NCI-H2227 (cell line): ENCODE data around the gene PDZD4.

Experiments
- DNase-seq: peaks from one replicate; lab custom pipeline; 2025; ENCODE audit not compliant: unreplicated experiment; lab: John Stamatoyannopoulos, UW

PDZD4 gene

DNA sequence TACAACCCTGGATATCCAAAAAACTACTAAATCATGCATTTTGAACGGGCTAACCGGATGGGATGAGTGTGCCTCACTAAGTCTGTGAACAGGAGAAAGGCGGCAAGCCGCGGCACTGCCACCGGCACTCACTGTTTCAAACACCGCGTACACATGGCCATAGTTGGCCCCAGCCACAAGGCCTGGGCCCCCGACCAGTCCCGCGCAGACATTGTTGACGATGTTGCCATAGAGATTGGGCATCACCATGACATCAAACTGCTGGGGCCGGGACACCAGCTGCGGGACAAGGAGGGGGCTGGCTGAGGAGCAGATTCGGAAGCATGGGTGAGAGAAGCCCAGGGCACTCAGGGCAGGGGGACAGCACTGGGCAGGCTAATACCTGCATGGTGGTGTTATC lies 43.7 kb downstream of the PDZD4 start:
- no peak for DNase-seq

DNA sequence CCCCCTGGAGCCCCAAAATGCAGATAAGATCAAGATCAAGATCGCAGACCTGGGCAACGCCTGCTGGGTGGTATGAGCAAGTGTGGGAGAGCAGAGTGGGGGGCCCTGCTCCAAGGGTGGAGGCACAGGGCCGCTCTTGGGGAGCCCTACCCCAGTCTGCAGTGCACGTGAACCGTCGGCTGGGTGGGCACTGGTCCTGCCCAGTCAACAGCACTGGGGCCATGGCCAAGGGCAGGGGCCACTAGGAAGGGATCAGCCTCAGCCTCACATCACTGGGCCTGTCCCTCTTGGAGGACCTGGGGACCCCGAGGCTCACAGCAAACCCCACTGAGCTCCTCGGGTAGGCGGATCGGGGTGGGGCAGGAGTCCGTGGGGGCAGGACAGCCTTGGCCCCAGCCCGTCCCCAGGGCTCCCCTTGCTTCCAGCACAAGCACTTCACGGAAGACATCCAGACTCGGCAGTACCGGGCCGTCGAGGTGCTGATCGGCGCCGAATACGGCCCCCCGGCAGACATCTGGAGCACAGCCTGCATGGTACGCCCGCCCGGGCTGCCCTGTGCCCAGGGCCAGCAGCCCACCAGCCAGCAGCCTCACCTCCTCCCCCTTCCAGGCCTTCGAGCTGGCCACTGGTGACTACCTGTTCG lies 45.9 kb downstream of the PDZD4 start:
- DNase-seq: no peak

DNA sequence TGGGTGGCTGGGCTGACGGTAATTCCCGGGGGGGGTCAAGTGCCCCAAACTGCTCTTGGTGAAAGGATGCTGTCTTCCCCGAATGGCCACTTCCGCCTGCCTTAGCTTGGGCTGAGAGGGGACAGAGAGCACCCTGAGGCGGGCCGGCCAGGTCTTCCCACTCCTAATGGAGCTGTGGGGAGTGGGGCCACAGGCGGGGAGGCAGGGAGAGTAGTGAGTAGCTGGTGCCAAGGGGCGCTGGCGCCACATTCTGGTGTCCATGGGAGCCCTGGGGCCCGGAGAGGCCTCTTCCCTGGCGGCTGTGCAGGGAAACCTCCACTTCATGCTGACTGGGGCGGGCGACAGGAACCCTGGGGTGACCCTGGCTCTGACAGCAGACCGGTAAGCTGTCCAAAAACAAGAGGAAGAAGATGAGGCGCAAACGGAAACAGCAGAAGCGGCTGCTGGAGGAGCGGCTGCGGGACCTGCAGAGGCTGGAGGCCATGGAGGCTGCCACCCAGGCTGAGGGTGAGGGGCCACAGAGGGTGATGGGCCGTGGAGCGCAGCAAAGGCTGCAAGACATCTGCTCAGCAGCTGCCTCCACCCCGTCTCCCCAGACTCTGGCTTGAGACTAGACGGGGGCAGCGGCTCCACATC lies 46.8 kb downstream of the PDZD4 start:
- DNase-seq: no peak

DNA sequence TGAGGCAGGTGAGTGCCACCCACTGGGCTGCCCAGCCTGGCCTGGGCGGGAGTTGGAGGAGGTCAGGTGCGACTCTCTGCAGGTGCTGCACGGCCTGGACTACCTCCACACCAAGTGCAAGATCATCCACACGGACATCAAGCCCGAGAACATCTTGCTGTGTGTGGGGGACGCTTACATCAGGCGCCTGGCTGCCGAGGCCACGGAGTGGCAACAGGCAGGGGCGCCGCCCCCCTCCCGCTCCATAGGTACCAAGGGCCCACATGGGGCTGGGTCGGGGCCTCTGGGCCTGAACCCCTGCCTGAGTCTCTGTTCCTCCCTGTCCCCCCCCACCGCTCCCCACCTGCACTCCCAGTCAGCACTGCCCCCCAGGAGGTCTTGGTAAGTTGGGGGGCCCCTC lies 47.5 kb downstream of the PDZD4 start:
- no peak for DNase-seq

DNA sequence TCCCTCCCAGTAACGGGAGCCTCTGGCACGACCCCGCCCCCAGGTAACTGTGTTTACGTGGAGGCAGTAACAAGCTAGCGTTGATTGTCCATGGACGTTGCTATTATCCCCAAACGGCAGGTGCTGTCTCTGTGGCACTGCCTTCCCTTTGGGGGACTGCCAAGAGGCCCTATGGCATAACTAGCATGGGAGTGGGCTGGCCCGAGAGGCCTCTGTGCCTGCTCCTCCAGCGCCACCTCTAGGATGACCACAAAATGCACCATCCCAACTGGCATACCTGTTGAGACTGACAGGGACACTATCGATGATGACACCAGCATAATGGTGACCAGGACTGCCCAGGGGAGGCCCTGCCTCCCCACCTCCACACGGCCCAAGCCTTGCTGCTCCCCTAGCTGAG lies 48.0 kb downstream of the PDZD4 start:
- DNase-seq: peak; percentile 27

DNA sequence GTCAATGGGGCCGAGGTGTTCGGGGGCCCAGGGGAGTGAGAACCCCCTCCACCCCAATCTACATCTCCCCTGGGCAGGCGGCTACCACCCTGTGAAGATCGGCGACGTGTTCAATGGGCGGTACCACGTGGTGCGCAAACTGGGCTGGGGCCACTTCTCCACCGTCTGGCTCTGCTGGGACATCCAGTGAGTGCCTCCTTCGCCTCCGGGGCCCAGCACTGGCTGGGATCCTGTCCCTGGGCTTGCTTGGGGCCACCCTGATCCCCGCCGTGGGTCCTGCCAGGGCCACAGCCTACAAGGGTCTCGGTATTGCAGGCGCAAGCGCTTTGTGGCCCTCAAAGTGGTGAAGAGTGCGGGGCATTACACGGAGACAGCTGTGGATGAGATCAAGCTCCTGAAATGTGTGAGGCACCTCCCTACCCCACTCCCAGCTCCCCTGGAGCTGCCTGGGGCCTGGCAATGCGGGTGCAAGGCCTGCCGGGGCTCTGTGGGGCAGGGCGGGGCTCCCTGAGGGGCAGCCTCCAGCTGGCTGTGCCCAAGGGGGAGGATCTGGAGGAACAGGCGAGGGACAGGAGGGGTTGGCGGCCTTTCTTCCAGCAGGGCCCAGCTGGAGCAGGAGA lies 48.8 kb downstream of the PDZD4 start:
- DNase-seq: no peak

DNA sequence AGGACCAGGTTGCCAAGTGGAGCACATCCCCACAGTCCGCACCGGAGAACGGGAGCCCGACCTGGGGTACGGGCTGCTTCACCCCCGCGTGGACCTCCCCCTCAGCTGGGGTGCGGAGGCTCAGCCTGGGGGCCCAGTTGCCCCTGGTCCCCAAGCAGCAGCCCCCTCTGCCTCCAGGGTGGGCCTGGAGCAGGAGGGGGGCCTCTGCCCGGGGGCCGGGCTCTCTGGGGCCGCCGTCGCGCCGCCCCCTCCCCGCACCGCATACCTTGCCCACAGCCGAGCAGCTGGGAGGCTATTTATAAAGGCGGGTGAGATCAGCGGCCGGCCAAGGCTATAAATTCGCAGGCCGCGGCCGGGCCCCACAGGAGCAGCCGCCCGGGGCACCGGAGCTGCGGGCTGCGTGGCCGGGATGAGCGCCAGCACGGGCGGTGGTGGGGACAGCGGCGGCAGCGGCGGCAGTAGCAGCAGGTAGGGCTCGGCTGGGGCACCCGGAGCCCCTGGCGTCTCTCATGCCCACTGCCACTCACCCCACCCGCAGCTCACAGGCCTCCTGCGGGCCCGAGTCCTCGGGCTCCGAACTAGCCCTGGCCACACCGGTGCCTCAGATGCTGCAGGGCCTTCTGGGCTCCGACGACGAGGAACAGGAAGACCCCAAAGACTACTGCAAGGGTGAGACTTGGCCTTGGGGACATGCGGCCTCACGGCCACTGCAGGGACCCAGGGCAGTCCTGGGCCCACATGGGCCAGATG lies 49.5 kb downstream of the PDZD4 start, which contains the start of gene SRPK3:
TSS of gene SRPK3 (plus strand) at position 364 of the 750 bp plus-strand sequence. CDS start at position 410, 46 bp downstream.
- peak; percentile 32 for DNase-seq

DNA sequence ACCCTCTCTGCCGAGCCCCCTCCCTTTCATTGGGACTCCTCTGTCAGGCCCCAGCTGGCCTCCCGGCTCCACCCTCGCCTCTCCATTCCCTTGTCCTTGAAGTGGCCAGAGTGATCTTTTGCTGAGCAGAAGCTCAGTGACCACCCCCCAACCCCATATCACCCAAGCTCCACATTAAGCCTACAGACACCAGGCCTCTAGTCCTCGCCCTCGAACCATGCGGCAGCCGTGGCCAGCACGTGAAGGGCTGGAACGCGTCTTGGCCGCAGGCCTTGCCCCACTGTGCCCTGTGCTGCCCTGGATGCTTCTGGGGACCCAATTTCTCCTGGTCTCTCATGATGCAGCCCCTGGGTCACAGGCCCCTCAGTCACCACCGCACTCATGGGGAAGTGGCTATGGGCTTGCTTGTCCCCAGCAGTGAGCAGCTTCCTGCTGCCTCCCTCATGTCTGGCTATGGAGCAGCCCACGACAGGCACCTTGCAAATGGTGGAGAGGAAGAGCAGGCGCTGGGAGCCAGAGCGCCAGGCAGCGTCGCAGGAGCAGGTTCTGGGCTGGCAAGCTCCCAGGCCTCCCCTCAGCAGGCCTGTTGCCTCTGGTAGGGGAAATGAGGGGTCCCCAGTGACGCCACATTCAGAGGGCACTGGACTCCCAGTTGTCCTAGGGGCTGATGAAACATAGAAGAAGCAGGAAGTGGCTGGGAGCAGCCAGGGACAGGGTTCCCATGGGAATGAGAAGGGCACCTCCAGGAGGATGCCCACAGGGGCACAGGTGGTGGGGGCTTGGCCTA lies 50.3 kb downstream of the PDZD4 start:
- DNase-seq: no peak

DNA sequence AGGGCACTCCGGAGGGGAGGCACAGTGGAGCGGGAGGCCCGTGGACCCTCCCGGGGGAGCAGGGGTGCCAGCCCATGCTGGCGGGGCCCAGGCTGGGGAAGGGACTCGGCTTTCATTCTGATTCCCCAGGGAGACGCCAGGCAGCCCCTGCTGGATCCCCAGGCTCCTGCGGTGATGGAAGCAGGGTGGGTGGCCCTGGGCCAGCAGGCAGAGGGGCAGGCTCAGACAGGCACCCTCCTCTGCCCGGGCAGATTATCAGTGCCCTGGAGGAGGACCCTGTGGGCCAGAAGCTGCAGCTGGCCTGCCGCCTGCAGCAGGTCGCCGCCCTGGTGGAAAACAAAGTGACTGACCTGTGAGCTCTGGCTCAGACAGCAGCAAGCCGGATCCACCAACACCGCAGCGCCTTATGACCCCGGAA lies 51.7 kb downstream of the PDZD4 start:
- DNase-seq: no peak

DNA sequence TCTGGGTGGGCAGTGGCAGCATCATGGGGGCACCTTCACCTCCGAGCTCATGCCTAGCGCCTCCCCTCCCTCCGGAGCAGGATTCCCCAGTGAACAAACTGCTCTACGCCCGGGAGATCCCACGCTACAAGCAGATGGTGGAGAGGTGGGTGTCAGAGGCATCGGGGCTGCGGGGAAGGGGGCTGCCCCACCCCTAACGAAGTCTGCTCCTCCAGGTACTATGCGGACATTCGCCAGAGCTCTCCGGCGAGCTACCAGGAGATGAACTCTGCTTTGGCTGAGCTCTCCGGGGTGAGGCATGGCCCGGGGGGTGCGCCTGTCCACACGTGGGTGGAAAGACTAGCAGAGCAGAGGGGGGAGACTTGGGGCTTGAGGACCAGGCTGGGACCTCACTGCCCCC lies 52.2 kb downstream of the PDZD4 start:
- DNase-seq: no peak

DNA sequence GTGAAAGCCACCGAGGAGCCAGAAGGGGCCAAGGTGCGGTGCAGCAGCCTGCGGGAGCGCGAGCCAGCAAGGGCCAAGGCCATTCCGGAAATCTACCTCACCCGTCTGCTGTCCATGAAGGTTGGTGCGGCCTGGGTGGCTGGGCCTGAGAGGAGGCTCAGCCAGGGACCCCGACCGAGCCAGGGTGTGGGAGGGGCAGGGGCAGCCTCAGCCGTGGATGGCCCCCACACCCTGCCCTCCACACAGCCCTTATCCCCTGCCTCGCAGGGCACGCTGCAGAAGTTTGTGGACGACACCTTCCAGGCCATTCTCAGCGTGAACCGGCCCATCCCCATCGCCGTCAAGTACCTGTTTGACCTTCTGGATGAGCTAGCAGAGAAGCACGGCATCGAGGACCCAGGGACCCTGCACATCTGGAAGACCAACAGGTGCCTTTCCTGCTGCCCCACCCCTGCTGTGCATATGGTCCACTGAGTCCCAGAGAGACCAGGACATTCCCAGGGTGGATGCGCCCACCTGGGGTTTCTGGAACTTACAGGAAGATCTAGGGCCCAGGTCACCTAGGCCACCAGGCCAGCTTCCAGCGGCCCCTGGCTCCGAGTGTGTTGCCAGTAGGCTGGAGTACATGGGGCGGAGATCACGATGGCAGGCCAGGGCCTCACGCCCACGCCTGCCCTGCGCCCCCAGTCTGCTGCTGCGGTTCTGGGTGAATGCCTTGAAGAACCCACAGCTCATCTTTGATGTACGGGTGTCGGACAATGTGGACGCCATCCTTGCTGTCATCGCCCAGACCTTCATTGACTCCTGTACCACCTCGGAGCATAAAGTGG lies 52.9 kb downstream of the PDZD4 start:
- no peak for DNase-seq

DNA sequence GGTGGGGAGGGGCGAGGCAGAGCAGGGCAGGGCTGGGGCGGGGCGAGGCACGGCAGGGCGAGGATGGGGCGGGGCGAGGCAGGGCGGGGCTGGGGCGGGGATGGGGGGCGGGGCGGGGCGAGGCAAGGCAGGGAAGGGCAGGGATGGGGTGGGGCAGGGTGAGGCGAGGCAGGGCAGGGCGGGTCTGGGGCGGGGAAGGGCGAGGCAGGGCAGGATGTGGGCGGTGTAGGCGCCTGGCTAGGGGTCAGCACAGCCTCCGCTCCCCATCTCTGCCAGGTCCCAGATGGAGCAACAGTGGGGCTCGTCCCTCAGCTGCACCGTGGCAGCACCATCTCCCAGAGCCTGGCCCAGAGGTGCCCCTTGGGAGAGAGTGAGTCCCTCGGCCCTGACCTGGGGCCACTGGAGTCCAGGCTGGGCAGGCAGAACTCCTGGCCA lies 53.7 kb downstream of the PDZD4 start:
- no peak for DNase-seq

DNA sequence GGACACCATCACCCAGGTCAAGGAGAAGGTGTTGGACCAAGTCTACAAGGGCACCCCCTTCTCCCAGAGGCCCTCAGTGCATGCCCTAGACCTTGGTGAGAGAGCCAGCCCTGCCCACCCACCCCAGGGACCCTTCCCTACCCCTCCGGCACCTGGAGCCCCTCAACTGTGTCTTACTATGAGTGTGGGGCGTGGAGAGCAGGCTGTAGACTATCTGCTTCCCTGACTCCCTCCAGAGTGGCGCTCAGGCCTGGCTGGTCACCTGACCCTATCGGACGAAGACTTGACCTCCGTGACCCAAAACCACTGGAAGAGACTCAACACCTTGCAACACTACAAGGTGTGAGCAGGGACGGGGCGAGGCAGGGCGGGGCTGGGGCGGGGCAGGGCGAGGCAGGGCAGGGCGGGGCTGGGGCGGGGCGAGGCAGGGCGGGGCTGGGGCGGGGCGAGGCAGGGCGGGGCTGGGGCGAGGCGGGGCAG lies 54.2 kb downstream of the PDZD4 start:
- DNase-seq: no peak

DNA sequence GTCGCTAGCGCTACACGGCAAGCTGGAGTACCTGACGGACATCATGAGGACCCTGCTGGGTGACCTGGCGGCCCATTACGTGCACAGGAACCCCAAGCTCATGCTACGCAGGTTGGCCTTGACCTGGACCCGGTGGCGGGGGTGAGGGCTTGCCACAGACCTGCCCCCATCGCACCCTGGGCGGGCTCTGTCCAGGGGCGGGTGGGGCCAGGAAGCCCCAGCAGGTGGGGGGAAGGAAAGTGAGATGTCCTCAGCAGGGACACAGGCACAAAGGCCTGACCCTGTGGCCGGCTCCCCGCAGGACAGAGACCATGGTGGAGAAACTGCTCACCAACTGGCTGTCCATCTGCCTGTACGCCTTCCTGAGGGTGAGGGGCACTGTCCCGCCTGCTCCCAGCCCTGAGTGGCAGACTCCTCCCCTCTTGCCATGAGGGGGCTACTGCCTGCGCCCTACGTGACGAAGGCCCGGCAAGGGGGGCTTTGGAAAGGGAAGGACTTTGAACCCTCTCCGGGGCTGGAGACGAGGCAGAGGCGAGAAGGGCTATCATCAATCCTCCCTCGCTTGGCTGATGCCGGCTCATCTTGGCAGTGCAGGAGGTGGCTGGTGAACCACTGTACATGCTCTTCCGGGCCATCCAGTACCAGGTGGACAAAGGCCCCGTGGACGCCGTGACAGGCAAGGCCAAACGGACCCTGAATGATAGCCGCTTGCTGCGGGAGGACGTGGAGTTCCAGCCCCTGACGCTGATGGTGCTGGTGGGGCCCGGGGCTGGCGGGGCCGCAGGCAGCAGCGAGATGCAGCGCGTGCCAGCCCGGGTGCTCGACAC lies 54.8 kb downstream of the PDZD4 start:
- DNase-seq: no peak

DNA sequence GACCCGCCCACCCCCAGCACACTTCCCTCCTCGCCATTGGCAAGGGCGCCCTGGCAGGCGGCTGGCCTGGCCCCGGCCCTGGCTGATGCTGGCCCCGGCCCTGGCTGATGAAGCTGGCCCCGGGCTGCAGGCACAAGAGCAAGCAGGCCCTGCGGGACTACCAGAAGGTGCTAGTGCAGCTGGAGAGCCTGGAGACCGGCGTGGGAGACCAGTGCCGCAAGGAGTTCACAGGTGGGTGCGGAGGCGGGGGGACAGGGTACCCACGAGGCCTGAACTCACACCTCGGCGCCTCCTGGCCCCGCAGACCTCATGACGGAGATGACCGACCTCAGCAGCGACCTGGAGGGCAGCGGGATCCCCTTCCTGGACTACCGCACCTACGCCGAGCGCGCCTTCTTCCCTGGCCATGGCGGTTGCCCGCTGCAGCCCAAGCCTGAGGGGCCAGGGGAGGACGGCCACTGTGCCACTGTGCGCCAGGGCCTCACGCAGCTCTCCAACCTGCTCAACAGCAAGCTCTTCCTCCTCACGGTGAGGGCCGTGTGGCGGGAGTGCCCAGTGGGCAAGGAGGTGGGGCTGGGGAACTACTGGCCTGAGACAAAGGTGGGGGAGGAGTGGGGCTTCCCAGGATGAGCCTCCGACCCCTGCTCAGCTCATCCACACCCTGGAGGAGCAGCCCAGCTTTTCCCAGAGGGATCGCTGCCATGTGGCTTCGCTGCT lies 55.6 kb downstream of the PDZD4 start:
- DNase-seq: no peak

DNA sequence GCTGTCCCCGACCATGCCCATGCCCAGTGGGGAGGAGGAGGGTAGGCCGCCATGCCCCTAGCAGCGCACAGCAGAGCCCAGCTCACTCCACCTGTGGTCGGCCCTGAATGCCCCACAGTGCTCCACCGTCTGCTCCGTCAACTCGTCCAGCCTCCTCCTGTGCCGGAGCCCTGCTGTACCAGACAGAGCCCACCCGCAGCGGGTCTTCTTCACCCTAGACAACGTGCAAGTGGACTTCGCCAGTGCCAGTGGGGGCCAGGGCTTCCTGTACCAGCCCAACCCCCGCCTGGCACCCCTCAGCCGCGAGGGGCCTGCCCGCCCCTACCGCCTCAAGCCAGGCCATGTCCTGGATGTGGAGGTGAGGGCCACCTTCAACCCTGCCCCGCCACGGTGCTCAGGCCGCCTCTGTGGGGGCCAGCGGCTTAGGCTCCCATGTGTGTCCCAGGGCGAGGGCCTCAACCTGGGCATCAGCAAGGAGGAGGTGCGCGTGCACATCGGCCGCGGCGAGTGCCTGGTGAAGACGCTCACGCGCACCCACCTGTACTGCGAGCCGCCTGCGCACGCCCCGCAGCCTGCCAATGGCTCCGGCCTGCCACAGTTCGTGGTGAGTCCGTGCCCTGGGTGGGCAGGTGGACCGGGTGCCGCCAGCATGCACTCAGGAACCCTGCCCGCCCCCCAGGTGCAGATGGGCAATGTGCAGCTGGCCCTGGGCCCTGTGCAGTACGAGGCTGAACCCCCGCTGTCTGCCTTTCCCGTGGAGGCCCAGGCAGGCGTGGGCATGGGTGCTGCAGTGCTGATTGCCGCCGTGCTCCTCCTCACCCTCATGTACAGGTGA lies 56.4 kb downstream of the PDZD4 start:
- DNase-seq: no peak

DNA sequence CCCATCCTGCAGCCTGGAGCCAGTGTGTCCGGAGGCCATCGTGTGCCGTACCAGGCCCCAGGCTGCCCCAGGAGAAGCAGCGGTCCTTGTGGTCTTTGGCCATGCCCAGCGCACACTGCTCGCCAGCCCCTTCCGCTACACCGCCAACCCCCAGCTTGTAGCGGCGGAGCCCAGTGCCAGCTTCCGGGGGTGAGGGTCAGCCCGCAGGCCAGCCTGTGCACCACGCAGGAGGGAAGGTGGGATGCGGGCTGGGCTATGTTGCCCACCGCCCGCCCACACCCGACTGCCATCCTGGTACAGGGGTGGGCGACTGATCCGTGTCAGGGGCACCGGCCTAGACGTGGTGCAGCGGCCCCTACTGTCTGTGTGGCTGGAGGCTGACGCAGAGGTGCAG lies 57.1 kb downstream of the PDZD4 start:
- DNase-seq: no peak
